Cardiac septum (tissue), 1 donor: Measurements from ENCODE around the gene STBD1. TPM values are rescaled to one million over a fixed set of nuclear protein-coding genes. Genes with fewer than 3 reads are reported as not detected.
"Not testable (repeated sequence)": the region's sequence is repeated elsewhere in the genome, so short reads cannot be mapped to it uniquely, and the experiment has no call there.

Source experiments
- DNase-seq: peaks from one replicate; pipeline ENCODE4 v3.0.0-alpha.2; 2020; ENCODE audit warnings: low spot score
- intact Hi-C: fragments of 100-400 bp; cut with DNase I; formaldehyde crosslinking; loops from one replicate; pipeline ENCODE4 v1.14.0; 2022
- total RNA-seq: library from RNA; stranded (reverse); fragmentation: NEBNext Ultra II Directional; extraction: Animal tissue kit (Norgen Biotek cat#: 25700); gene quantifications from one replicate; pipeline ENCODE4 v1.2.1, GENCODE V29; 2021
- donor health status: DM: no; HTN: no; CAD: no.

Gene STBD1
- total RNA-seq, 1 donor from 2014 or later = 37.6 TPM

GRCh38 chr4:76281594-76281993 is 24.9 kb upstream of the STBD1 start:
- DNase-seq, intact Hi-C loops: not testable (repeated sequence)

- intact Hi-C loops = no loop called here
- DNase-seq = no peak
Measured at GRCh38 chr4:76282941-76283689, 23.4 kb upstream of the STBD1 start.

GRCh38 chr4:76283900-76284299 is 22.6 kb upstream of the STBD1 start:
- intact Hi-C loops = no loop called here

GRCh38 chr4:76287811-76288210 is 18.7 kb upstream of the STBD1 start:
- intact Hi-C loops, DNase-seq: not testable (repeated sequence)

More at GRCh38 chr4:76283900-76284299, 22.6 kb upstream of the STBD1 start:
- DNase-seq = no peak

- intact Hi-C loops = no loop called here
- DNase-seq = no peak
Measured at GRCh38 chr4:76292730-76293129, 13.8 kb upstream of the STBD1 start.

- intact Hi-C loops = no loop called here
- DNase-seq = no peak
Measured at GRCh38 chr4:76293772-76294171, 12.8 kb upstream of the STBD1 start.

- DNase-seq = no peak
- intact Hi-C loops = no loop called here
Measured at GRCh38 chr4:76296286-76296820, 10.2 kb upstream of the STBD1 start.

- intact Hi-C loops = no loop called here
Measured at GRCh38 chr4:76298227-76298626, 8.3 kb upstream of the STBD1 start.

GRCh38 chr4:76300012-76300411 is 6.5 kb upstream of the STBD1 start:
- DNase-seq = no peak
- intact Hi-C loops = loop anchor here (10.0 kb wide), 1 partner anchor 195 kb away; no protein-coding TSS in a partner anchor

More at GRCh38 chr4:76298227-76298626, 8.3 kb upstream of the STBD1 start:
- no peak for DNase-seq

- DNase-seq = no peak
- intact Hi-C loops = loop anchor here (10.0 kb wide), 1 partner anchor 194 kb away; no protein-coding TSS in a partner anchor
Measured at GRCh38 chr4:76301068-76301774, 5.3 kb upstream of the STBD1 start.

GRCh38 chr4:76301775-76302162 is 4.8 kb upstream of the STBD1 start:
- intact Hi-C loops = loop anchor here (10.0 kb wide), 1 partner anchor 193 kb away; no protein-coding TSS in a partner anchor
- DNase-seq = no peak

GRCh38 chr4:76302826-76303438 is 3.6 kb upstream of the STBD1 start:
- intact Hi-C loops = loop anchor here (10.0 kb wide), 1 partner anchor 192 kb away; no protein-coding TSS in a partner anchor

GRCh38 chr4:76305033-76305687 is 1.4 kb upstream of the STBD1 start:
- DNase-seq = no peak
- intact Hi-C loops = loop anchor here (5.0 to 10.0 kb wide), 4 partner anchors 53 to 190 kb away; partner anchors contain the start of genes CCDC158 and FAM47E

More at GRCh38 chr4:76302826-76303438, 3.6 kb upstream of the STBD1 start:
- DNase-seq = no peak

GRCh38 chr4:76306882-76307659 is 538 bp downstream of the STBD1 start:
- peak; percentile 86 for DNase-seq
- intact Hi-C loops = loop anchor here (1.0 to 10.0 kb wide), 6 partner anchors 55 to 188 kb away; partner anchors contain the start of genes CCDC158, FAM47E and SCARB2

- no peak for DNase-seq
- intact Hi-C loops = loop anchor here (2.0 to 10.0 kb wide), 6 partner anchors 33 to 187 kb away; partner anchors contain the start of genes CCDC158, FAM47E and SCARB2
Measured at GRCh38 chr4:76307660-76308014, 1.1 kb downstream of the STBD1 start.

- DNase-seq = peak; percentile 83
- intact Hi-C loops = loop anchor here (2.0 to 10.0 kb wide), 5 partner anchors 32 to 186 kb away; partner anchors contain the start of genes CCDC158 and FAM47E
Measured at GRCh38 chr4:76308548-76308947, 2.0 kb downstream of the STBD1 start.

- intact Hi-C loops = loop anchor here (2.0 to 10.0 kb wide), 5 partner anchors 31 to 185 kb away; partner anchors contain the start of genes CCDC158 and FAM47E
- DNase-seq = no peak
Measured at GRCh38 chr4:76309939-76310550, 3.5 kb downstream of the STBD1 start.

GRCh38 chr4:76310683-76311082 is 4.2 kb downstream of the STBD1 start:
- intact Hi-C loops = no loop called here
- no peak for DNase-seq
